Measurements from ENCODE around the gene TRPM1.
A peak's percentile ranks its signal among the peaks of the same experiment; 100 is the strongest.
"Not testable (repeated sequence)": the region's sequence is repeated elsewhere in the genome, so short reads cannot be mapped to it uniquely, and the experiment has no call there.

TRPM1 gene

DNA sequence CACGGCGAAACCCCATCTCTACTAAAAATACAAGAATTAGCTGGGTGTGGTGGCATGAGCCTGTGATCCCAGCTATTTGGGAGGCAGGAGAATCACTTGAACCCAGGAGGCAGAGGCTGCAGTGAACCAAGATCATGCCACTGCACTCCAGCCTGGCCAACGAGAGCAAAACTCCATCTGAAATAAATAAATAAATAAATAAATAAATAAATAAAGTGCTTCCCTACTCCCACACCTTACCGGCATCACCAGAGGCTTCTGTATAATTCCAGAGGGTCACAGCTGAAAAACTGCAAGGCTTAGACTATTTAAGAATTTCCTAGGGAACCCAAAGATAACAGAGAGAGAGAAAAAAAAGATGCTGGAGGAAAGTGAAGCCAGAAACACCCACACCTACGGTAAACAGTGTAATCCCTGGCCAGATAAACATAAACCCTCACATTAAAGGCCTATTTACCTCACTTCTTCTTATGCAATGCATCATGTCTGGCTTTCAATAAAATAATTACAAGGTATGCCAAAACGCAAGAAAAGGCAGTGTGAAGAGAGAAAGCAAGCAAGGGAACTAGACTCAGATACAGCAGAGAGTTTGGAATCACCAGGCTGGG lies 15.0 kb upstream of the TRPM1 start:
- no peak for DNase-seq

DNA sequence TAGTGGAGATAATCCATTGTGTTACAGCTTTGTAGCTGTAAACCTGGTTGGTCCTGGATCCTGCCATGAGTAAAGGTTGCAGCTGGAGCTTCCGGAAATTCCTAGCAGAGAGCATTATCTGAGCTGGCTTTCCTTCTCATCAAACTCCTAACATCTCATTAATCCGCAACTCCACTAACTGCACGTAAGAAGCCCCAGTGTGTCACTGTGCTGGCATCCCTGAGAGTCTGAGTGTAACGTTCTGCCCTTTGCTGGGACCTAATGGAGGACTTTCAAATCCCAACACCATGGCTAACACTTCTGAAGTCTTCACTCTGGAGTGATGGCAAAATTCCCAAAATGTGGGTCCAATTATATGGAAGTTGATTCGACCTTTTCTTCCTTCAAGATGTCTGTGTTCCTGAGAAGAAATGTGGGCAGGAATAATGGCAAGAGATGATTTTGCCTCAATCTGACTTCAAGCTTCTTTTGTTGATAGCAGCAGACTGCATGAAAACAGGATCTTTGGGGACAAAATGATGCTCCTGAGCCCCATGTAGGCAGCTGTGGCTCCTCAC lies 9.6 kb upstream of the TRPM1 start:
- DNase-seq: peak; percentile 5

- no peak for DNase-seq
Measured at GRCh38 chr15:31108836-31109235, 7.3 kb upstream of the TRPM1 start.

DNA sequence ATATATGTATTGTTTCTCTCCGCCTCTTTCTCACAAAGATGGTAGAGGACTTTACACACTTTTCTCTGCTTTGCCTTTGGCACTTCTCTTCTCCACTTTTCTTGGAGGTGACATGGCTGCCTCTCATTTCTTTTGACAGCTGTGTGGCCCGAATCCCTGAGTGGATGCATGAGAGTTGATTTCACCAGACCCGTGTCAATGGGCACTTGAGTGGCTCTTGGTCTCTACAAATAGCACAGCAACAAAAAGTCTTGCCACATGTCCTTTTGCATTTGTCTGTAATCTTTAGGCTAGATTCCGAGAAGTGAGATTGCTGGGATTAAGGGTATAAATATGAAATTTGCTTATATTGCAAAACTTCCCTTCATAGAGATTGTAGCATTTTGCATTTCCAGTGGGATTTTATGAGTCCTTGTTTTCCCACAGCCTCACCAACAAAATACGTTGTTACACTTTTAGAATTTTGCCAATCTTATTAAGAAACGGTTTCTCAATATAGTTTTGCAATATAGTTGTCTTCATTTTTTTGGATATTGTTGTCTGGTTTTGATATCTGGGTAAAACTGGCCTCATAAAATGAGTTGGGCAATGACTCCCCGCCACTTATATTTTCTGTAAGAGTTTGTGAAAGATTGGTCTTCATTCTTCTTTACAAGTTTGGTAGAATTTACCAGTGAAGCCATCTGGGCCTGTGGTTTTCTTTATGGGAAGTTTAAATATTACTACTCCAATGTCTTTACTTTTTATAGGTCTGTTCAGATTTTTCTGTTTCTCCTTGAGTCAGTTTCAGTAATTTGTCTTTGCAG lies 5.2 kb upstream of the TRPM1 start:
- no peak for DNase-seq

DNA sequence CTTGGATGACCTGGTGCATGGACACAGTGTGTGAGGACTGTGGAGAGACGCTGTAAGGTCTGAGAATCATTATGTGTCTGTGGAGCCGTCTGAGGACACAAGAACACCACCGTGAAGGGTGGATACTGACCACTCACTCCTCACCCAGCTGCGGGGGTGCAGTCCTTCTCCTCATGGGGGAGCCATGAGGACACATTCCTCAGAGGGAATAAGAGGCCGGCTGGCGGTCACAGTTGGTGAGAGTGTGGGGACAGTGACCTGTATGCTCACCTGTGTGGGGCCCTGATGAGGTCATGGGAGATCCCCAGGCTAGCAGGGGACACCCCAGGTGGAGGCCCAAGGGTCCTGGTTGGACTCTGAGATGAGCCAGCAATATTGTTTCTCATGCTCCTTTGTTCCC lies 2.5 kb upstream of the TRPM1 start:
- DNase-seq: peak; percentile 35

DNA sequence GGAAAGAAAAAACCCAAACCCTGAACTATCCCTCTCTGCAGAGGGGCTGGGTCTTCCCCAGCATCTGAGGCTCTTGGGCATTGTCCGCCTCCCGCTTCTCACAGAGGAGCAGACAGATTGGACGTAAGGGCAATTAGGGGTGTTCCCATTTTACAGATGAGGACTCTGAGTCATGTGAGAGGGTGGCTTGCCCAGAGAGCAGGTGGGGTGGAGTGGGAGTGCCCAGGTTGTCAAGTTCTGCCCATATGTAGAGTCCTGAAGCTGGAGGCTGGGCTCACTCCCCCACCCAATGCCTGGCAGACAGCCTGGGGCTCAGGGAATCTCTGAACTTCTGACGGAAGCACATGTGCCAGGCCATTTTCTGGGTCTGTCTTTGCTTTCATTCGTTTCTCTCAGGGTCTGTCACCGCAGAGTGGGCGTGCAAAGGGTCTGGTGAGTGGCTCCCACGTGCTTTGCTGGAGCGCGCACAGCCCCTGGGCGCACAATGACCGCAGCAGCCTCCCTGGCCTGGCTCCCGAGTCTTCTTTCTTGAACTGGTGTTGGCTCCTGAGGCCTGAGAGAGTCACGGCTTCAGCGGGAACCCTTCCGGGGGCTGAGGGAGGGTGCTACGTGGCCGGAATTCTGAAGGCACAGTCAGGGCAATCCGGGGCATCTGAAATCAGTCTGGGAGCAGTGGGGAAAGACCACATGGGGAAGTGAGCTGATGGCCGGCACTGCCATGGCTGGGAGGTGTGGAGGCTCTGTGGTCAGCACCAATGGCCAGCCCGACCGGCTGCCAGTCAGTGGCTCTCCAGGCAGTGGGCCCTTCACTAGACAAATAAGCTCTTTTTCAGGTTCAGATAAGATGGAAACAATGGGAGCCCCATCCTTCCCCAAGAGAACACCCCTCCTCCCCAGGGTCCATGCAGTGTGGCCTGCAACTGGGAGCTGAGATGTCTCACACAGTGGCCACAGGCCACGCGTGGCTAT lies 1.1 kb upstream of the TRPM1 start:
- peak; percentile 24 for DNase-seq

DNA sequence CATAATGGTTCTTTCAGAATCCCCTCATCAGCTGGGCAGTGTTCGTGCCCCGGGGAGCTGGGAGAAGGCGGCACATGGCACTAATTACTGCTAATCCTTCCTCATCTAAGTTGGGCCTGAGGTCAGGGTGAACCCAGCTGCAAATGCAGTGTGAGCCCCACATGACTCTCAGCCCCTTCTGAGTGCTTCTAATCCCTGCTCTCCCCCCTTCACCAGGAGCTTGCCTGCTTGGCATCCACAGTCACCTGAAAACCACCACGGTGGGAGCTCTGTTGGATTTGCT lies 455 bp upstream of the TRPM1 start:
- peak; percentile 44 for DNase-seq

GRCh38 chr15:31100738-31101137 lies 787 bp downstream of the TRPM1 start:
- DNase-seq: no peak

GRCh38 chr15:31098953-31099740 lies 2.4 kb downstream of the TRPM1 start:
- no peak for DNase-seq

DNA sequence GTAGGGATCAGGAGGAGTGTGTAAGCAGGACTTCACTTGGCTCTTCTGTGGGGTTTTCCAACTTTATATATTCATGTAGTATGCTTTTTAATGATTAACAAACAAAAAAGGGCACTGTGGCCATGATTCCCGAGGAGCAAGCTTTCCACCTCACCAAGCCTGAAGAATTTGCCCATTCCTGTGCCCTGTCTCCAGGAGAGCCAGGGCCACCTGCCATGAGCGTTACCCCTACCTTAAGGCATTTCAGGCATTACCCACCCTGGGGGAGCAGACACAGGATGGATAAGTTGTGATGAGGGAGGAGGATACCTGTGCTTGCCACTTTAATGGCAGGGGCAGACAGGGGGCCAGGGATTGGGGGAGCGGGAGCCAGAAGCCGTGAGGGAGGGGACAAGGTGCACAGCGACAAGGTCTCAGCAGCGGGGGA lies 3.0 kb downstream of the TRPM1 start:
- DNase-seq: no peak

GRCh38 chr15:31096563-31096962 lies 5.0 kb downstream of the TRPM1 start:
- DNase-seq: no peak

DNA sequence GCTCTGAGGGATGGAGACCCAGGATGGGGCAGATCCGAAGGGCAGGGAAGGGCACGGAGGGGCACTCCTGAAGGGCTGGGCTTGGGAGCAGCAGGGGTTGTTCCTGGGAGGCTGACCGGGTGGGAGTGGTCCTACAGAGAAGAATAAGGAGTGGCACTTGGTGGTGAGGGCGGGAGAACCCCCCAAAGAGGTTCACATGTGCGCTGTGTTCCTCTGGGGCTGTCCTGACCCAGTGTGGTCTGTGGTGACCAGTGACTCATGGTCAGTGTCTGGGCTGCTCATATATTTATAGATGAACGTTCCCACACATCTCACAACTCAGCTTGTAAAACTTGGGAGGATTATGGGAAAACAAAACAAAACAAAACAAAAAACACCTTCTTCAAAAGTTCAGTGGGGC lies 10.0 kb downstream of the TRPM1 start:
- DNase-seq: no peak

GRCh38 chr15:31090766-31091165 lies 10.8 kb downstream of the TRPM1 start:
- DNase-seq: no peak

GRCh38 chr15:31089368-31090047 lies 12.0 kb downstream of the TRPM1 start:
- no peak for DNase-seq

- no peak for DNase-seq
Measured at GRCh38 chr15:31088672-31089367, 12.7 kb downstream of the TRPM1 start.

- not testable (repeated sequence) for DNase-seq
Measured at GRCh38 chr15:31088041-31088440, 13.5 kb downstream of the TRPM1 start.

DNA sequence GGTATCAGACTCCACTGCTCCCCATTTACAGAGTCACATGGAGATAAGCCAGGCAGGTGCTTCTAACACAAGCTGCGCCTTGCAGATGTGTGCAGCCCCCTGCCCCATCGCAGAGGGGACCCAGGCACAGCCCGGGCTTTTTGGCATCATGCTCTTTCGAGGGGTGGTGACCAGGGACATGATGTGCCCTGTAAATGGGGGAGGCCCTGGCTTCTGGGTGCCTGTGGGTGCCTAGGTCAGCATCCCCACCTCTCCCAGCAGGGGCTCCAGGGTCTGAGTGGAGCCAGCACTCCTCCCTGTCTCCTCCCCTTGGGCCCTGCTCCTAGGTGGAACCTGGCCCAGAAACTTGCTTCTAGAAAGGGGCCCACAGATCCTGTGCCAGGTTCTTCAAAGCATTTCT lies 15.2 kb downstream of the TRPM1 start:
- DNase-seq: no peak

- DNase-seq: no peak
Measured at GRCh38 chr15:31085359-31085758, 16.2 kb downstream of the TRPM1 start.

GRCh38 chr15:31084176-31084575 lies 17.3 kb downstream of the TRPM1 start:
- no peak for DNase-seq

- DNase-seq: no peak
Measured at GRCh38 chr15:31083370-31083780, 18.1 kb downstream of the TRPM1 start.

DNA sequence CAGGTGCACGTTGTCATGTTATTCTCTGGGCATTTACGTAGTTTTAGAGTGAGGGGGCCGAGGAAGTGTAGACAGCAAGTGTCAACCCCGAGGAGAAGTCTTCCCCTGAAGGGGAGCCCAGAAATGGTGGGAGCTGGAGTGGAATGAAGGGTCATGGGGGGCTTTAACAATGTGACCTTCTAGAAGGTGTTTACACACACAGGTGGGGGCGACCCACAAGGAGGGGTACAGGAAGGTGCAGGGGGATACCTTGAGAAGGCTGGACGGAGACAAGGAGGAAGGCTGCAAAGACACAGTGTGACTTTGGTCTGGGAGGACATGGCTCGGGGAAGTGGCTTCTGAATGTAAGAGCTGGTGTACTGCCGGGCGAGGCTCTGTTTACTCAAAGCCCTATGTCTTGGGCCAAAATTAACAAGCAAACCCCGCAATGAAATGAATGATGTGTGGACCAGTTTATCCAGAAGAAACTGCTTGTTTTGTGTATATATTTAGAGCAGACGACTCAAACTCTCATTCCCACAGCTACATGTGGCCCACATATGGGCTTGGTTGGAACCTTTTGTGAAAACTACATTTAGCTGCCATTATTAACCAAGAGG lies 18.7 kb downstream of the TRPM1 start:
- DNase-seq: no peak
